Measurements from ENCODE around the gene PPP2R2B.

The PPP2R2B gene

DNA sequence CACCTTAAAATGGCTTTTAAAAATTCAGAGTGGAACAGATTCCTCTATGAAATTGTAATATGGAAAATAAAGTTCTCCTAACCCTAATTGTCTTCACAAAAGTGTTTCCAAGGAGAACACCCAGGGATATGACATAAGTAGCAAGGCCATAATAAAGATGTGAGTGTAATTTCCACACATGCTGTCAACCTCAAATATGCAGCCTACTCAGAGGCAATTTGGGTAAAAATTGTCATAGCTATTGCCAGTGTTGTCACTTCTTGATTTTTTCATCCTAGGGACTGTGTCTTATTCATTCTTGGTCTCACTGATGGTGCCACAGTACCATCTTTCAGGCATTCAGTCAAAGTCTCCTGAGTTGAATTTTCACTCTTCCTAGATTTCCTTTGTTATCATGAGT, 100.3 kb downstream of the PPP2R2B start:
- H3K9me3 ChIP-seq (ENCODE audit: control insufficient read depth in 1 of 2, low read length in 2 of 2): no peaks in the 10 kb centered on the region
- no peaks in the 10 kb centered on the region for H3K4me1 ChIP-seq (ENCODE audit: control insufficient read depth in 1 of 2, insufficient read depth in 2 of 2, low read length in 2 of 2)
- H3K4me3 ChIP-seq (ENCODE audit: low read depth in 1 of 2, low read length in 2 of 2): no peak overlapping the region
- H3K27ac ChIP-seq (ENCODE audit: low read length): no peak overlapping the region
- H3K36me3 ChIP-seq (ENCODE audit: control insufficient read depth in 1 of 2, insufficient read depth in 2 of 2, low read length in 2 of 2): no peaks in the 10 kb centered on the region
- H3K27me3 ChIP-seq (ENCODE audit: low read depth, low read length): no peaks in the 10 kb centered on the region

DNA sequence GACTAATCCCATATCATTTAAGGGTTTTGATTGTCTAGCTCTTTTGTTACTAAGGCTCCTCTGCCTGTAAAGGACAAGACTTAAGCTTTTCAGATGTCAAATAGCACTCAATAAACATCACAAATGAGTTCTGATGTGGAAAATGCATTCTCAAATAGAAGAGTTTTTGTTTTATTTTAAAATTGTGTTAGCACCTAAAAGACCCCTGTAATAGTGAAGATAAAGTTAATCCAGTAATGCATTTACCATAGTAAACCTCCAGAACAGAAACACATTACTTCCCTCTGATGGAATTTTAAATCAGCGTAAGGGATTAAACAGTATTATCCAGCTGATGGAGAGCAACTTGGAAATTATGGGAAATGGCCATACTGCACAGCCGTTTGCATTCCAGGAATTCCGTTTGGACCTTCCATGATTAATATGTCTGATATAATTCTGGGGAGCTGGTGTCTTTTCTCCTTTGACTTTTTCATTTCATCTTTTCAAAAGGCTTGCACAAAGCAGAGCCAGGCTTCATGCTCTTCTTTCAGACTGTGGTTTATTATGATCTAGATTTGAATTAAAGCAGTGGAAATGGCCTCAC, 105.6 kb downstream of the PPP2R2B start:
- Histone ChIP-seq H3K27ac (ENCODE audit: low read length) (no peak overlapping the region), H3K27me3 (ENCODE audit: low read depth, low read length) (no peaks in the 10 kb centered on the region), H3K4me3 (ENCODE audit: low read depth in 1 of 2, low read length in 2 of 2) (no peak overlapping the region), H3K36me3 (ENCODE audit: control insufficient read depth in 1 of 2, insufficient read depth in 2 of 2, low read length in 2 of 2) (no peaks in the 10 kb centered on the region), H3K4me1 (ENCODE audit: control insufficient read depth in 1 of 2, insufficient read depth in 2 of 2, low read length in 2 of 2) (no peaks in the 10 kb centered on the region), H3K9me3 (ENCODE audit: control insufficient read depth in 1 of 2, low read length in 2 of 2) (no peaks in the 10 kb centered on the region)

DNA sequence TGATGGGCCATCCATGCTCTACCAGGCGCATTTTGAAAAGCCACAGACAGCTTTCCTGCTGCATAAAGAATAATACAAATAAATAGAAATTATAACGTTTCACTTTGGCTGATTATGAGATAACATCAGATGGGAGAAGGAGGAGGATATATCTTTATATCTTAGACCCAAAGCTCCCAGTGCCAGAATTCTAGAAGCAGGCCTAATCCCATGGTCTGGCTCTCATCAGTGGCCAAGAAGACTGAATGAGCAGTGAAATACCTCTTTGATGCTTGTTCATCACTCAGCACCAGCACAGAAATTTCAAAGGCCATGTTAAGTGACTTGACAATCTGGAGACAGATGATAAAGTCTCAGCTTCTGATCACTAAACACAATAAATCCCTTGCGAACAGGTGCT, 107.6 kb downstream of the PPP2R2B start:
- Histone ChIP-seq H3K27ac (ENCODE audit: low read length) (no peak overlapping the region), H3K36me3 (ENCODE audit: control insufficient read depth in 1 of 2, insufficient read depth in 2 of 2, low read length in 2 of 2) (no peaks in the 10 kb centered on the region), H3K4me3 (ENCODE audit: low read depth in 1 of 2, low read length in 2 of 2) (no peak overlapping the region), H3K4me1 (ENCODE audit: control insufficient read depth in 1 of 2, insufficient read depth in 2 of 2, low read length in 2 of 2) (no peaks in the 10 kb centered on the region), H3K9me3 (ENCODE audit: control insufficient read depth in 1 of 2, low read length in 2 of 2) (no peaks in the 10 kb centered on the region), H3K27me3 (ENCODE audit: low read depth, low read length) (no peaks in the 10 kb centered on the region)

DNA sequence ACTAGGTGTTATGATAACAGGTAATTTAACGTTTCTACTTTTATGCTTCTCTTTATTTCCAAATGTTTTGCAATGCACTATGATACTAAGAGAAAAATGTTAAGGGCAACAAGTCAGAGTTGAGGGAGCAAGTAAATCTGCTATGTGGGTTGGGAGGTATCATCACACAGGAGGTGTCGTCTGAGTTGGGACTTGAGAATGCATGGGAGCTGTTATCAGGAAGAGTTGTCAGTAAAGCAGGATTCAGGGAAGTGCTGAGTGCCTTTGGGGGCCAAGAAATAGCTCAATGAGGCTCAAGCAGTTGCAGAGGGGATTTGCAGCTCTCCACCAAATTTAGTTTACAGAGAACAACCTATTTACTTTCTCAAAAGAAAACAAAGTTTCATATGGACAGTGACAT, 108.0 kb downstream of the PPP2R2B start:
- Histone ChIP-seq H3K9me3 (ENCODE audit: control insufficient read depth in 1 of 2, low read length in 2 of 2) (no peaks in the 10 kb centered on the region), H3K36me3 (ENCODE audit: control insufficient read depth in 1 of 2, insufficient read depth in 2 of 2, low read length in 2 of 2) (no peaks in the 10 kb centered on the region), H3K4me3 (ENCODE audit: low read depth in 1 of 2, low read length in 2 of 2) (no peak overlapping the region), H3K4me1 (ENCODE audit: control insufficient read depth in 1 of 2, insufficient read depth in 2 of 2, low read length in 2 of 2) (no peaks in the 10 kb centered on the region), H3K27me3 (ENCODE audit: low read depth, low read length) (no peaks in the 10 kb centered on the region), H3K27ac (ENCODE audit: low read length) (no peak overlapping the region)

DNA sequence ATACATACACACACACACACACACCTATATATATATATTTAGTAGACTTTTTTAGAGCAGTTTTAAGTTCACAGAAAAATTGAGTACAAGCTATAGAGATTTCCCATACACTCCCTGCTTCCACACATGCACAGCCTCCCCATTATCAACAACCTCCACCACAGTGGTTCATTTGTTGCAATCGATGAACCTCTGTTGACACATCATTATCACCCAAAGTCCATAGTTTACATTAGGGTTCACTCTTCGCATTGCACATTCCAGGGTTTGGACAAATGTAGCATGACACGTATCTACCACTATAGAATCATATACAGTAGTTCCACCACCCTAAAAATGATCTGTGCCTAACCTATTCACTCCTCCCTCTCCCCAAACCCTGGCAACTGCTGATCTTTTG, 111.0 kb downstream of the PPP2R2B start:
- no peak overlapping the region for H3K27ac ChIP-seq (ENCODE audit: low read length)
- no peaks in the 10 kb centered on the region for H3K9me3 ChIP-seq (ENCODE audit: control insufficient read depth in 1 of 2, low read length in 2 of 2)
- no peak overlapping the region for H3K4me3 ChIP-seq (ENCODE audit: low read depth in 1 of 2, low read length in 2 of 2)
- no peaks in the 10 kb centered on the region for H3K27me3 ChIP-seq (ENCODE audit: low read depth, low read length)
- no peaks in the 10 kb centered on the region for H3K4me1 ChIP-seq (ENCODE audit: control insufficient read depth in 1 of 2, insufficient read depth in 2 of 2, low read length in 2 of 2)
- no peaks in the 10 kb centered on the region for H3K36me3 ChIP-seq (ENCODE audit: control insufficient read depth in 1 of 2, insufficient read depth in 2 of 2, low read length in 2 of 2)

DNA sequence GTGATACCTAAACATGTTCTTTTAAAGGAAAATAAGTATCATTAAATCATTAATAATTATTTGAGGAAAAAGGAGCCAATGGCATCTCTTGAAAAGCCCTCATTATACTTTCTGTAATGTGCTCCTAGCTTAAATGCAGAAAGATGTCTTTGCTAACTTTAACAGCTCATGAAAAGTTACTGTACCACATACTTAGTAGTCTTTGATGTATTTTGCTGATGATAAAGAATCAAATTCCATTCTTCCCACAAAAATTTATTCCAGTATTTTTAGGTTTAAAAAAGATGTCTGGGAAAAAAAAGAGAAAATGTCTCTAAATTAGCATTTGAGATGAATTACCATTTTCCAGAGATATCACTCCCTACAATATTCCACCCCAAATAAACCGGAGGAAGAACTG, 112.5 kb downstream of the PPP2R2B start:
- H3K27me3 ChIP-seq (ENCODE audit: low read depth, low read length): no peaks in the 10 kb centered on the region
- no peak overlapping the region for H3K4me3 ChIP-seq (ENCODE audit: low read depth in 1 of 2, low read length in 2 of 2)
- no peaks in the 10 kb centered on the region for H3K36me3 ChIP-seq (ENCODE audit: control insufficient read depth in 1 of 2, insufficient read depth in 2 of 2, low read length in 2 of 2)
- H3K27ac ChIP-seq (ENCODE audit: low read length): no peak overlapping the region
- no peaks in the 10 kb centered on the region for H3K9me3 ChIP-seq (ENCODE audit: control insufficient read depth in 1 of 2, low read length in 2 of 2)
- H3K4me1 ChIP-seq (ENCODE audit: control insufficient read depth in 1 of 2, insufficient read depth in 2 of 2, low read length in 2 of 2): no peaks in the 10 kb centered on the region

DNA sequence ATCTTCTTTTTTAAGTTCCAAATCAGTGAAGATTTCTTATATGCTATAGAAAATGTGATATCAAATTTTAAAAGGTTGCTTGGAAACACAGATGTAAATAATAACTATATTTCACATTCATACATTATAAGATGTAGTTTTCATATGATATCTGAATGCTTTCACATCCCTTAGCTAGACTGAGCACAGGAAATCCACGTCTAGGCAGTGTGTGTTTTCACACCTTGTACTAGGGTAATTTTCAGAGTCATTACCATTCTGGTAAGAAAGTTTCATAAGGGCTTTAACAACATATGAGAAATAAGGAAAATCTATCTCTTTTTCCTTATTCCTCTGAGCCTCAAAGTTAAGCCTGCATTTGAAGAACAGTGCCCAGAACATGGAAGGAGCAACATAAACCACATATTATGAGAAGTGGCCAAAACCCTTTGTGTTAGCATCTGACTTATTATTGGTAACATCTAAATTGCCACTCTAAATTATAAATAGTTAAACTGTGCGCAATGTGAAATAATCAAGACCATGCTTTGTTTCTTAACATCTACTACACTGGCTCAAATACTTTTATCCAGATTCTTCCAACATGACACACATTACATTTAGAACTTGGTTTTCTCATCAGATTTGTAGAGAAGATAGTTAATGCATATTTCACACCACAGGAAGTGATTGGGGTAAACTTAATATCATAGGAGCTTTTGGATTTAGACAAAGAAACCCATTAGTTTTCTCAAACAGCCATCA, 113.3 kb downstream of the PPP2R2B start:
- no peaks in the 10 kb centered on the region for H3K4me1 ChIP-seq (ENCODE audit: control insufficient read depth in 1 of 2, insufficient read depth in 2 of 2, low read length in 2 of 2)
- H3K27ac ChIP-seq (ENCODE audit: low read length): no peak overlapping the region
- no peaks in the 10 kb centered on the region for H3K9me3 ChIP-seq (ENCODE audit: control insufficient read depth in 1 of 2, low read length in 2 of 2)
- H3K4me3 ChIP-seq (ENCODE audit: low read depth in 1 of 2, low read length in 2 of 2): no peak overlapping the region
- H3K36me3 ChIP-seq (ENCODE audit: control insufficient read depth in 1 of 2, insufficient read depth in 2 of 2, low read length in 2 of 2): no peaks in the 10 kb centered on the region
- H3K27me3 ChIP-seq (ENCODE audit: low read depth, low read length): no peaks in the 10 kb centered on the region

DNA sequence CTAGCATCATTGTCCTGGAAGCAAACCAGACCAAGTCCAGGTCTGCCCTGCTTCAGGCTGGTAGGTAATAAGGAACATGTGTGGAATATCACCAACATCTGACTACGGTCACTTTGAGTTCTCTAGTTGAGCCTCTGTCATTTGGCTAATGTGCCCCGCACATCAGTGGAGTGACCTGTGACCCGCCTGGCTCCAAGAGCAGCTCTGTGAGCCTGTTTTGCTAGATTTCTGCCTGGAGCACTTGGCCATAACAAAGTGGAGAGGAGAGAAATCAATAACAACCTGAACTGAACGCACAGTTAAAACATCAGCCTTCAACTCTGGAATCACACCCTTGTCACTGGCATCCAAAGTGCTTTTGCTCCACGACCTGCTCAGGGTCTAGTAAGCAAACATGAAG, 115.7 kb downstream of the PPP2R2B start:
- Histone ChIP-seq H3K4me1 (ENCODE audit: control insufficient read depth in 1 of 2, insufficient read depth in 2 of 2, low read length in 2 of 2) (no peaks in the 10 kb centered on the region), H3K4me3 (ENCODE audit: low read depth in 1 of 2, low read length in 2 of 2) (no peak overlapping the region), H3K27ac (ENCODE audit: low read length) (no peak overlapping the region), H3K36me3 (ENCODE audit: control insufficient read depth in 1 of 2, insufficient read depth in 2 of 2, low read length in 2 of 2) (no peaks in the 10 kb centered on the region), H3K27me3 (ENCODE audit: low read depth, low read length) (no peaks in the 10 kb centered on the region), H3K9me3 (ENCODE audit: control insufficient read depth in 1 of 2, low read length in 2 of 2) (no peaks in the 10 kb centered on the region)

DNA sequence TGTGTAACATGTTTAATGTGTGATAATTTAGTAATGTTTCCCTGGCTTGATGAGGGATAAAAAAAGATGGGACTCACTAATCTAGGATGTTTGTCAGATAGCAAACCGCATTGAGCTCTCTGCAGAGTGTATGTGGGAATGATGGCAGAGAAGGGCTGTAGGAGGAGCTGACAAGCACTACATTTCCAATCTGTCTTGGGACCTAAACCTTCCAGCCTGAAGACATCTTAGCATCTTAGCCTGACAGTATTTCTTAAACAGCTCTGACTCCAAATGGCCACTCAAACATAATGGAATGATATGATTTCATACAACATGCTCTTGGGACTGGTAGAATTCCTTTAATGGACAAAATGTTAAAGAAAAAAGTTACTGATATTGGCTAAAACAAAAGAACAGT, 116.7 kb downstream of the PPP2R2B start:
- Histone ChIP-seq H3K27me3 (ENCODE audit: low read depth, low read length) (no peaks in the 10 kb centered on the region), H3K4me3 (ENCODE audit: low read depth in 1 of 2, low read length in 2 of 2) (no peak overlapping the region), H3K36me3 (ENCODE audit: control insufficient read depth in 1 of 2, insufficient read depth in 2 of 2, low read length in 2 of 2) (no peaks in the 10 kb centered on the region), H3K9me3 (ENCODE audit: control insufficient read depth in 1 of 2, low read length in 2 of 2) (no peaks in the 10 kb centered on the region), H3K4me1 (ENCODE audit: control insufficient read depth in 1 of 2, insufficient read depth in 2 of 2, low read length in 2 of 2) (no peaks in the 10 kb centered on the region), H3K27ac (ENCODE audit: low read length) (no peak overlapping the region)

DNA sequence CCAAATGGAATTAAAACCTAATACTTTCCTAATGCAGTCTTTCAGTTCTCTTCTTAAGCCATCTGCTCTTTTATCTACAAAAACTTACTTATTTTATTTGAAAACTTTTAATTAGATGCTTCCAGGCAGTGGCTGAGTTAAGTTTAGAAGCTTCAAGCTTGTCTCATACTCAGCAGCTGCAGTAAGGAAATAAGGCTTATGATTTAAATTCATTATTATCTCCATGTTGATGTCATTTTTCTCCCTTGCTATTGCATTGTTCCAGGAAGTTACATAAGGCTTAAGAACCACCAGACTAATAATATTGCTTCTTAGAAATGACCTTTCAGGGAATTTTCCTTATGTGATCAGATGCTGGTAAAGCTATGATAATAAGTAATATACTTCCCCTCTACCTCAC, 119.6 kb downstream of the PPP2R2B start:
- Histone ChIP-seq H3K4me1 (ENCODE audit: control insufficient read depth in 1 of 2, insufficient read depth in 2 of 2, low read length in 2 of 2) (no peaks in the 10 kb centered on the region), H3K27me3 (ENCODE audit: low read depth, low read length) (no peaks in the 10 kb centered on the region), H3K4me3 (ENCODE audit: low read depth in 1 of 2, low read length in 2 of 2) (no peak overlapping the region), H3K9me3 (ENCODE audit: control insufficient read depth in 1 of 2, low read length in 2 of 2) (no peaks in the 10 kb centered on the region), H3K27ac (ENCODE audit: low read length) (no peak overlapping the region), H3K36me3 (ENCODE audit: control insufficient read depth in 1 of 2, insufficient read depth in 2 of 2, low read length in 2 of 2) (no peaks in the 10 kb centered on the region)

DNA sequence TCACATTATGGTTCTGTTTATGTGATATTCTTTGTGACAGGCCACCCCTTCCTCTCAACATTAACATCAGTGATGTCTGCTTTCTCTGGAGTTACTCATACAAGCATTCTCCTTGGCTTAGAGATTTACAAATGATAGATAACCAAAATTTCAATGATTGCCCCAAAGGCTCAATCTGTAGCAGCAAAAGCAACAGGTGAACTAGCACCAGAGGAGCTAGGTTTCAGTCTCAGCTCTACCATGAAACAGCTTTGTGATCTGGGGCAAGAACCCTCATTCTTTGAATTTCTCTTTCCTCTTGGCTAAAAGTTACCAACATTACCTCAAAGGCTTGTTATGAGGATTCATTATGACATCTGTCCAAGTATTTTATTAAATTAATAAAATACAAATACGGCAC, 120.5 kb downstream of the PPP2R2B start:
- Histone ChIP-seq H3K4me1 (ENCODE audit: control insufficient read depth in 1 of 2, insufficient read depth in 2 of 2, low read length in 2 of 2) (no peaks in the 10 kb centered on the region), H3K4me3 (ENCODE audit: low read depth in 1 of 2, low read length in 2 of 2) (no peak overlapping the region), H3K27me3 (ENCODE audit: low read depth, low read length) (no peaks in the 10 kb centered on the region), H3K27ac (ENCODE audit: low read length) (no peak overlapping the region), H3K36me3 (ENCODE audit: control insufficient read depth in 1 of 2, insufficient read depth in 2 of 2, low read length in 2 of 2) (no peaks in the 10 kb centered on the region), H3K9me3 (ENCODE audit: control insufficient read depth in 1 of 2, low read length in 2 of 2) (no peaks in the 10 kb centered on the region)

DNA sequence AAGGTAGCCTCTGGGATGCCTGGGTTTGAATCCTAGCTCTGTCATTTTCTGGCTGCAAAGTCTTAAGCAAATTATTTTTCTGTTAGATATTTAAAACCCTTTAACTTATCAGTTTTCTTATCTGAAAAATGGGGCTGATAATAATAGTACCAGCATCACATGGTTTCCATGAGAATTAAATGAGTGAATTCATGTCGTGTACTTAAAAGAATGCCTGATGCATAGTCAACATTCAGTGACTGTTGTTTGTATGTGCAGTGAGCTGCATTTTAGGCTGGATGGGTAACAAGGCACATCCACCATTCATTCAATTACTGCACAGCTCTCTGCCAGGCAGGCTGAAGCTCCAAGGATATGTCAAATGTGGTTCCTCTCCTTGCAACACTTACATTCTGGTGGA, 122.0 kb downstream of the PPP2R2B start:
- no peaks in the 10 kb centered on the region for H3K4me1 ChIP-seq (ENCODE audit: control insufficient read depth in 1 of 2, insufficient read depth in 2 of 2, low read length in 2 of 2)
- no peak overlapping the region for H3K27ac ChIP-seq (ENCODE audit: low read length)
- H3K36me3 ChIP-seq (ENCODE audit: control insufficient read depth in 1 of 2, insufficient read depth in 2 of 2, low read length in 2 of 2): no peaks in the 10 kb centered on the region
- no peaks in the 10 kb centered on the region for H3K27me3 ChIP-seq (ENCODE audit: low read depth, low read length)
- H3K9me3 ChIP-seq (ENCODE audit: control insufficient read depth in 1 of 2, low read length in 2 of 2): no peaks in the 10 kb centered on the region
- no peak overlapping the region for H3K4me3 ChIP-seq (ENCODE audit: low read depth in 1 of 2, low read length in 2 of 2)

All from muscle layer of duodenum (tissue), 2 donors.